K562 (cell line): Measurements from ENCODE around the gene BNC2. TPM values are rescaled to one million over a fixed set of nuclear protein-coding genes. Genes with fewer than 3 reads are reported as not detected.
"Not testable (repeated sequence)": the region's sequence is repeated elsewhere in the genome, so short reads cannot be mapped to it uniquely, and the experiment has no call there.

Experiments
- ATAC-seq: fragments of 200-7000 bp; cut with Tn5 transposase; 3 replicates; pipeline ENCODE4 v1.9.1; 2020; ENCODE audit warnings: moderate library complexity
- BruUV-seq: library from RNA; stranded (reverse); fragments of 400-500 nt; replicated peaks from 2 replicates; lab custom pipeline; 2021; lab: Mats Ljungman, UMichigan
- CTCF ChIA-PET: fragments of 300-600 bp; formaldehyde crosslinking; extraction: SDS; loops from one replicate; lab custom pipeline; 2021; ENCODE audit warnings: low intra/inter-chr PET ratio; lab: Yijun Ruan, JAX
- POLR2A ChIA-PET: fragments of 300-600, 350-650 bp; sonication (Branson Sonifier 250); formaldehyde crosslinking; extraction: SDS; loops from one replicate; lab custom pipeline; 2021; ENCODE audit warnings: antibody characterized with exemption, inconsistent platforms; lab: Yijun Ruan, JAX
- DNase-seq, 4 experiments: peaks; one replicate each; pipeline versions ENCODE4 v3.0.0 to v3.0.0-alpha.2; 2011 to 2018; ENCODE audit warnings: low spot score in 3 of 4, mixed read lengths in 3 of 4; ENCODE audit errors: extremely low read depth in 1 of 4
- FAIRE-seq: peaks from 2 replicates; lab custom pipeline; 2011; peaks lifted over from hg19 to GRCh38; lab: Jason Lieb, UNC
- H2AFZ ChIP-seq: 2 replicates; pipeline ENCODE4 v1.6.0; 2011; ENCODE audit warnings: low read depth, low read length, control low read depth, inconsistent platforms
- H3K27ac ChIP-seq: fragments of 200-600 bp; 3 replicates; pipeline ENCODE4 v1.8.0; 2011; ENCODE audit warnings: low read depth, mild to moderate bottlenecking, control low read depth, inconsistent platforms, low read length, moderate library complexity, mixed read lengths; ENCODE audit errors: extremely low read depth
- H3K27me3 ChIP-seq, 2 experiments: fragments of 300-600 bp in 1 of 2; 2 replicates in 1 of 2; 3 replicates in 1 of 2; pipeline versions ENCODE4 v1.6.0 to v1.8.0; 2011; ENCODE audit warnings: inconsistent platforms in 2 of 2, low read length in 2 of 2, mild to moderate bottlenecking in 1 of 2, mixed read lengths in 1 of 2, moderate library complexity in 1 of 2; ENCODE audit not compliant: control insufficient read depth in 2 of 2, insufficient read depth in 2 of 2
- H3K36me3 ChIP-seq: fragments of 300-600 bp; 3 replicates; pipeline ENCODE4 v1.8.0; 2011; ENCODE audit warnings: mild to moderate bottlenecking, low read length, inconsistent platforms; ENCODE audit not compliant: control insufficient read depth, insufficient read depth
- H3K4me1 ChIP-seq, 2 experiments: fragments of 200-600 bp in 1 of 2; replicated peaks in 1 of 2; 2 replicates in 1 of 2; 3 replicates in 1 of 2; pipeline versions ENCODE4 v1.5.1 to v1.8.0; 2011; ENCODE audit warnings: inconsistent platforms in 2 of 2, low read length in 2 of 2, mild to moderate bottlenecking in 1 of 2, mixed read lengths in 1 of 2, moderate library complexity in 1 of 2; ENCODE audit not compliant: control insufficient read depth in 2 of 2, insufficient read depth in 2 of 2
- H3K4me2 ChIP-seq: 2 replicates; pipeline ENCODE4 v1.6.1; 2011; ENCODE audit warnings: low read length, control low read depth, inconsistent platforms, mixed read lengths; ENCODE audit not compliant: insufficient read depth
- H3K4me3 ChIP-seq: fragments of 200-600 bp; sonication (generic), shearing (Covaris generic); 2 replicates; pipeline ENCODE4 v1.5.1; 2016; ENCODE audit warnings: control low read depth, inconsistent platforms
- H3K79me2 ChIP-seq: fragments of 200-600 bp; 3 replicates; pipeline ENCODE4 v1.8.0; 2011; ENCODE audit warnings: low read length, inconsistent platforms; ENCODE audit not compliant: control insufficient read depth, insufficient read depth
- H3K9ac ChIP-seq, 2 experiments: 2 replicates each; pipeline versions ENCODE4 v1.6.0 to v1.6.1; 2011; ENCODE audit warnings: low read depth in 2 of 2, low read length in 2 of 2, control low read depth in 1 of 2, inconsistent platforms in 1 of 2, mild to moderate bottlenecking in 1 of 2, mixed read lengths in 1 of 2; ENCODE audit not compliant: insufficient read depth in 1 of 2
- H3K9me1 ChIP-seq: one replicate; pipeline ENCODE4 v1.6.0; 2011; ENCODE audit warnings: inconsistent platforms, mild to moderate bottlenecking, low read length, moderate library complexity; ENCODE audit not compliant: control insufficient read depth, insufficient read depth
- H3K9me3 ChIP-seq: replicated peaks from 2 replicates; pipeline ENCODE4 v1.5.1; 2011; ENCODE audit warnings: low read depth, low read length, inconsistent platforms; ENCODE audit not compliant: control insufficient read depth, insufficient read depth
- H4K20me1 ChIP-seq: replicated peaks from 2 replicates; pipeline ENCODE4 v1.6.1; 2011; ENCODE audit warnings: low read length, inconsistent platforms, mixed read lengths; ENCODE audit not compliant: control insufficient read depth, insufficient read depth
- MBD1 ChIP-seq: fragments of 250-450 bp; sonication (Bioruptor Pico); IDR thresholded peaks from 2 replicates; pipeline ENCODE4 v1.8.0; 2022; ENCODE audit warnings: inconsistent platforms
- SLC30A9 ChIP-seq: fragments of 250-450 bp; sonication (Bioruptor Pico); IDR thresholded peaks from 2 replicates; pipeline ENCODE4 v1.8.0; 2022; ENCODE audit warnings: mild to moderate bottlenecking, moderate library complexity
- ZBTB17 ChIP-seq: fragments of 450-650 bp; formaldehyde crosslinking; IDR thresholded peaks from 2 replicates; pipeline ENCODE4 v1.4.0; 2020; ENCODE audit warnings: mild to moderate bottlenecking
- WGBS: fragments of 100-300 bp; shearing (Covaris generic); methylation state at CpG from one replicate; pipeline ENCODE4 v1.1.6; 2016; ENCODE audit warnings: low coverage, mixed read lengths; ENCODE audit not compliant: insufficient coverage; ENCODE audit errors: missing lambda C conversion rate; 5-methylcytosine and 5-hydroxymethylcytosine counted together
- in situ Hi-C: fragments of 300-500 bp; cut with MboI; formaldehyde crosslinking; loops from 4 replicates; pipeline ENCODE4 v1.15.0; 2018; ENCODE audit warnings: inconsistent platforms, mixed read lengths
- intact Hi-C: fragments of 100-400 bp; cut with micrococcal nuclease; formaldehyde crosslinking; loops from 2 replicates; pipeline ENCODE4 v1.14.2; 2022
- polyA plus RNA-seq, 8 experiments: library from polyadenylated mRNA; depleted of rRNA in 4 of 8; stranded (reverse) in 5 of 8; unstranded in 3 of 8; fragments of >200 nt; fragmentation: Nextera tagmentation in 2 of 8; fragmentation: Illumina TruSeq in 1 of 8; extraction: Ambion mirVana in 2 of 8; extraction: Trizol in 1 of 8; gene quantifications; 2 replicates each; pipeline versions ENCODE4 v1.2.1 to v1.2.3, GENCODE V29; 2011 to 2014; ENCODE audit warnings: inconsistent platforms in 1 of 8, missing spikeins in 1 of 8
- total RNA-seq, 7 experiments: library from RNA; depleted of rRNA in 6 of 7; stranded (reverse); fragments of >200 nt in 6 of 7; fragmentation: Illumina TruSeq in 2 of 7; extraction: Trizol in 2 of 7; gene quantifications; 2 replicates each; pipeline versions ENCODE4 v1.2.1 to v1.2.3, GENCODE V29; 2011 to 2021; ENCODE audit warnings: low replicate concordance in 1 of 7

Gene BNC2
- total and polyA plus RNA-seq, 9 of the 15 experiments (the other 6 are each of a cell fraction or from before 2014, with no cell fraction given), result not detected

- H3K9me1 ChIP-seq, H4K20me1 ChIP-seq, FAIRE-seq, BruUV-seq, H3K79me2 ChIP-seq, H3K36me3 ChIP-seq, H3K27ac ChIP-seq, H3K9ac ChIP-seq, in situ Hi-C loops, DNase-seq, H2AFZ ChIP-seq, H3K27me3 ChIP-seq, ATAC-seq, POLR2A ChIA-PET, H3K4me3 ChIP-seq, H3K4me1 ChIP-seq, H3K4me2 ChIP-seq, H3K9me3 ChIP-seq, CTCF ChIA-PET, intact Hi-C loops: not testable (repeated sequence)
- no CpG with 5 or more reads among the region's 1 CpG for WGBS
Measured at GRCh38 chr9:16539626-16540025, 330.8 kb downstream of the BNC2 start.

DNA sequence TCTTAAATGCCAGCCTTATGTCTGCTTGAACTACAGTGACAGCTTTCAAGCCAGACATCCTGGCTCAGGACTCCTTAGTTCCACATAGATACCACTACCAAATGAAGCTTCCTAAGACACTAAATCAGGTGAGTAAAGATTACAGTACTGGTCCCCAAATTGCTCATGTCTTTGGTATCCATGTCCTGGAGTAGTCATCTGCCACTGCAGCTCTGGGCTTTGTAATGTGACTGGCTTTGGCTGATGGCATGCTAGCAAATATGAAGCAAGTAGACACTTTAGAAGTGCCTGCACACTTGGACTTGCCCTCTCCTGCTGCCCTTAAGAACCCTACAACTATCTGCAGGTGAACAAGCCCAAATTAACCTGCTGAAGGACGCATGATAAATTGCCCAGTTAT, 334.9 kb downstream of the BNC2 start:
- no peaks in the 10 kb centered on the region for H3K4me1 ChIP-seq
- CTCF ChIA-PET, result no interaction called here
- 0% methylated on average over 1 of the region's 1 CpG for WGBS
- H3K9ac ChIP-seq, result no peak overlapping the region
- no peak for ATAC-seq
- no peak overlapping the region for H3K4me3 ChIP-seq
- H3K27me3 ChIP-seq, result no peaks in the 10 kb centered on the region
- H3K9me3 ChIP-seq, result no peaks in the 10 kb centered on the region
- H2AFZ ChIP-seq, result no peak overlapping the region
- no peaks in the 10 kb centered on the region for H4K20me1 ChIP-seq
- FAIRE-seq, result no peak
- H3K27ac ChIP-seq, result no peak overlapping the region
- H3K9me1 ChIP-seq, result no peaks in the 10 kb centered on the region
- intact Hi-C loops, result no loop called here
- in situ Hi-C loops, result no loop called here
- no peak for DNase-seq
- H3K79me2 ChIP-seq, result no peaks in the 10 kb centered on the region
- H3K4me2 ChIP-seq, result no peak overlapping the region
- no TSS peak for BruUV-seq
- POLR2A ChIA-PET, result no interaction called here
- no peaks in the 10 kb centered on the region for H3K36me3 ChIP-seq
- TF ChIP-seq SLC30A9 (CRISPR knock-in tag), result no peak
- no peak for TF ChIP-seq ZBTB17 (CRISPR knock-in tag)
- no peak for TF ChIP-seq MBD1 (CRISPR knock-in tag)
